ENCODE measurements around the gene ARFRP1.

DNA sequence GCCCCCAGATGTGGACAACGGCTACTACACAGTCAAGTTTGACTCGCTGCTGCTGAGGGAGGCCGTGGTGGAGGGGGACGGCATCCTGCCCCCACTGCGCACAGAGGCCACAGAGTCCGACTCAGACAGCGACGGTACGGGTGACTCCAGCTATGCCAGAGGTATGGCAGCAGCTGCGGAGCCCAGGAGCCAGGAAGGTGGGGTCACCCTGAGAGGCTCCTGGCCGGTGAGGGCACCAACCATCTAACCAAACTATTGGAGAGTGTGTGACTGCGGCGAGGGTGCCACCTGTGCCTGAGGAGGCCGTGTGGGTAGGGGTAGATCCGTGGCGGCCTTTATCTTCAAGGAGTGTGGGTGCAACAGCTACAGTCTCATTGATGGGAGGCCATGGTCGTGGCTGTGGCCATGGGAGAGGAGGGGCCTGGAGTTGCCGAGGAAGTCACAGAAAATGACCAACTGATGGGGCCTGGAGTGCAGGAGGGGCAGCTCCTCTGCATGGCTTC, 25.9 kb upstream of the ARFRP1 start:
- TF ChIP-seq, protein P1, sequence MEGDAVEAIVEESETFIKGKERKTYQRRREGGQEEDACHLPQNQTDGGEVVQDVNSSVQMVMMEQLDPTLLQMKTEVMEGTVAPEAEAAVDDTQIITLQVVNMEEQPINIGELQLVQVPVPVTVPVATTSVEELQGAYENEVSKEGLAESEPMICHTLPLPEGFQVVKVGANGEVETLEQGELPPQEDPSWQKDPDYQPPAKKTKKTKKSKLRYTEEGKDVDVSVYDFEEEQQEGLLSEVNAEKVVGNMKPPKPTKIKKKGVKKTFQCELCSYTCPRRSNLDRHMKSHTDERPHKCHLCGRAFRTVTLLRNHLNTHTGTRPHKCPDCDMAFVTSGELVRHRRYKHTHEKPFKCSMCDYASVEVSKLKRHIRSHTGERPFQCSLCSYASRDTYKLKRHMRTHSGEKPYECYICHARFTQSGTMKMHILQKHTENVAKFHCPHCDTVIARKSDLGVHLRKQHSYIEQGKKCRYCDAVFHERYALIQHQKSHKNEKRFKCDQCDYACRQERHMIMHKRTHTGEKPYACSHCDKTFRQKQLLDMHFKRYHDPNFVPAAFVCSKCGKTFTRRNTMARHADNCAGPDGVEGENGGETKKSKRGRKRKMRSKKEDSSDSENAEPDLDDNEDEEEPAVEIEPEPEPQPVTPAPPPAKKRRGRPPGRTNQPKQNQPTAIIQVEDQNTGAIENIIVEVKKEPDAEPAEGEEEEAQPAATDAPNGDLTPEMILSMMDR (IDR thresholded peaks at IDR 0.05 in 4 of 5, conservative IDR thresholded peaks at IDR 0.05 in 1 of 5): no peak
- no peak for TF ChIP-seq POLR2A (IDR thresholded peaks at IDR 0.05)

All from gastrocnemius medialis (tissue), 4 donors.